ENCODE results near the gene KDM6A.
"Not testable (repeated sequence)": the region's sequence is repeated elsewhere in the genome, so short reads cannot be mapped to it uniquely, and the experiment has no call there.

Gene KDM6A

DNA sequence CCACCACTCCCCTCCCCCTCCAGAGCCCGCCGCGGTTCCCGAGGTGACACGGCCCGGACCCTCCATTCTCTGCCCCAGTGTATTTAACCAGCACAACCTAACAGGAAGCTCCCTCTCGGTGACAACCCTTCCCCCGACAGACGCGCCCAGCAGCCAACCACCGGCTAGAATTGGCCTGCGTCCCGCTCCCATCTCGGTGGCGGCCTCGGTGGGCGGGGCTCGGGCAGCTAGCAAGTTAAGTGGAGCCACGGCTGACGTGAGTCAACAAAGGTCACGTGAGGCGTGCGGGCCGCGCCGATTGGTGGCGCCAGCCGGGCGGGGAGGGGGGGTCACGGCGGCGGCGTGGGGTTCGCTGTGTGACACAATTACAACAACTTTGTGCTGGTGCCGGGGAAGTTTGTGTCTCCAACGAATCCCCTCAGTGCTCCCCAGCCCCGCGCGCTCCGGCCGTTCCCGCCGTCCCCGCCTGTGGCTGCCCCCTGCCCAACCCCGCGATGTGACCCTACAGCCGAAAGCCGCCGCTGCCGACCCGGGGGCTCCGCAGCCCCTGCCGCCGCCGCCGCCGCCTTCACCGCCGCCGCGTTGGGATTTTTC, at the start of gene KDM6A:
Gene KDM6A (plus strand): TSS at position 368 of the 594 bp plus-strand sequence. CDS start 364 bp downstream, outside the sequence.
- Histone ChIP-seq H3K9ac (ENCODE audit: low read length in 5 of 5) (peak within 1 kb of the TSS; percentile 90 to 98 (median 95)), H3K27me3 (ENCODE audit: control insufficient read depth in 5 of 5, insufficient read depth in 4 of 5, low read length in 5 of 5) (no peaks in the 10 kb centered on the region), H3K9me3 (ENCODE audit: control insufficient read depth in 5 of 5, low read length in 5 of 5) (no peaks in the 10 kb centered on the region), H3K4me3 (ENCODE audit: low read depth in 1 of 5, low read length in 5 of 5) (peak within 1 kb of the TSS; percentile 81 to 96 (median 93)), H3K4me1 (ENCODE audit: control insufficient read depth in 5 of 5, insufficient read depth in 5 of 5, low read length in 5 of 5) (peaks cover 0 to 42% (median 36%) of the 10 kb centered on the region in 5 donors), H3K27ac (ENCODE audit: low read depth, low read length) (peak within 1 kb of the TSS; percentile 88), H3K36me3 (ENCODE audit: control insufficient read depth in 5 of 5, insufficient read depth in 5 of 5, low read length in 5 of 5) (peaks cover 0 to 3% (median 0%) of the 10 kb centered on the region in 5 donors)

DNA sequence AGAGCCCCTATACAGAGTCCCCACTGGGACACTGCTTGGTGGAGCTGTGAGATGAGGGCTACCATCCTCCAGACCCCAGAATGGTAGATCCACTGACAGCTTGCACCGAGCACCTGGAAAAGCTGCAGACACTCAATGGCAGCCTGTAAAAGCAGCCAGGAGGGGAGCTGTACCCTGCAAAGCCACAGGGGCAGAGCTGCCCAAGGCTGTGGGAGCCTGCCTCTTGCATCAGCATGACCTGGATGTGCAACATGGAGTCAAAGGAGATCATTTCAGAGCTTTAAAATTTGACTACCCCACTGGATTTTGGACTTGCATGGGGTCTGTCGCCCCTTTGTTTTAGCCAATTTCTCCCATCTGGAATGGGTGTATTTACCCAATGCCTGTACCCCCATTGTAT, 49.8 kb upstream of the KDM6A start:
- H3K9me3 ChIP-seq (ENCODE audit: control insufficient read depth in 5 of 5, low read length in 5 of 5); H3K4me3 ChIP-seq (ENCODE audit: low read depth in 1 of 5, low read length in 5 of 5); H3K27ac ChIP-seq (ENCODE audit: low read depth, low read length); H3K36me3 ChIP-seq (ENCODE audit: control insufficient read depth in 5 of 5, insufficient read depth in 5 of 5, low read length in 5 of 5); H3K4me1 ChIP-seq (ENCODE audit: control insufficient read depth in 5 of 5, insufficient read depth in 5 of 5, low read length in 5 of 5); H3K9ac ChIP-seq (ENCODE audit: low read length in 5 of 5); H3K27me3 ChIP-seq (ENCODE audit: control insufficient read depth in 5 of 5, insufficient read depth in 4 of 5, low read length in 5 of 5): not testable (repeated sequence)

DNA sequence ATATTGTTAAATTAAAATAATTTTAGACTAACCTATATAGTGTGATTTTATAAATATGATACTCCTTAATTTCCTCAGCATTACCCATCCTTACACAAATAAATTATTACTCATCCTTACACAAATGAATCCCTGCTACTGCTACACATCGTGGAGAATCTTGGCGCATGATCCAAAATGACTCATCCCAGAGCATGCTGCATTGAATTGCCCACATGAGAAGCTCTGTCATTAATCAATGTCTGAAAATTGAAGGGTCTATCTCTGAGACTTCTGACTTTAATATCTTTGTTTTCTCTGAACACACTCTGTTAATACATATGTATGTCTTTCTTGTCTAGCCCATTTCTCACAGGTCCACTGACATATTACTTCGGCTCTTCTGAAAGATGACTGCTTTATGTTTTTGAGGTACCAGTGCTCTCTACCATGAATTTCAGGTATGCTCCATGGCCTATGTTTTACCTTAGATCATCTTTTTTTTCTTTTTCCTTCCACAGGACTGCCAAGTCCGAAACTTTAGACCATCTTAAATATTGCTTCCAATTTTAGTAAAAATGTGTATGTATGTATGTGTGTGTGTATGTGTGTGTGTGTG, 44.9 kb upstream of the KDM6A start:
- H3K36me3 ChIP-seq (ENCODE audit: control insufficient read depth in 5 of 5, insufficient read depth in 5 of 5, low read length in 5 of 5), result no peaks in the 10 kb centered on the region
- H3K9me3 ChIP-seq (ENCODE audit: control insufficient read depth in 5 of 5, low read length in 5 of 5), result no peaks in the 10 kb centered on the region
- H3K27ac ChIP-seq (ENCODE audit: low read depth, low read length), result no peak overlapping the region
- H3K9ac ChIP-seq (ENCODE audit: low read length in 5 of 5), result no peak overlapping the region
- no peaks in the 10 kb centered on the region for H3K4me1 ChIP-seq (ENCODE audit: control insufficient read depth in 5 of 5, insufficient read depth in 5 of 5, low read length in 5 of 5)
- H3K4me3 ChIP-seq (ENCODE audit: low read depth in 1 of 5, low read length in 5 of 5), result no peak overlapping the region
- no peaks in the 10 kb centered on the region for H3K27me3 ChIP-seq (ENCODE audit: control insufficient read depth in 5 of 5, insufficient read depth in 4 of 5, low read length in 5 of 5)

DNA sequence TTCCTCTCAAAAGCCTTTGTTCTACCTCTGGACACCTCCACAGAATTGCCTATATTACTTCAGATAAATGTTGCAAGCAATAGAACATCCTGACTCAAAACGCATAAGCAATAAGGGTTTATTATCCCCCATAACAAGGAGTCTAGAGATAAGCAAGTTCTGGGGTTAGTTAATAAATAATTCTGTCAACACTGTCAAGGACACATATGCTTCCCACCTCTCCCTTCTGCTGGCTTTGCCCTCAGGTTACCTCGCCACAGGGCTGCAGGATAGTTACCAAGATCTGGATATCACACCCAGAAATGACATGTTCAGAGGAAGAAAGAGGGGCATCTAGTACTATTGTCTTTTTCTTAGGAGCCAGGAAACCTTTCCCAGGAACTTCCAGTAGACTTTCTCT, 43.2 kb upstream of the KDM6A start:
- H3K9ac ChIP-seq (ENCODE audit: low read length in 5 of 5), result no peak overlapping the region
- H3K9me3 ChIP-seq (ENCODE audit: control insufficient read depth in 5 of 5, low read length in 5 of 5), result no peaks in the 10 kb centered on the region
- no peak overlapping the region for H3K27ac ChIP-seq (ENCODE audit: low read depth, low read length)
- no peaks in the 10 kb centered on the region for H3K4me1 ChIP-seq (ENCODE audit: control insufficient read depth in 5 of 5, insufficient read depth in 5 of 5, low read length in 5 of 5)
- no peak overlapping the region for H3K4me3 ChIP-seq (ENCODE audit: low read depth in 1 of 5, low read length in 5 of 5)
- H3K36me3 ChIP-seq (ENCODE audit: control insufficient read depth in 5 of 5, insufficient read depth in 5 of 5, low read length in 5 of 5), result no peaks in the 10 kb centered on the region
- H3K27me3 ChIP-seq (ENCODE audit: control insufficient read depth in 5 of 5, insufficient read depth in 4 of 5, low read length in 5 of 5), result peaks cover 0 to 4% (median 0%) of the 10 kb centered on the region in 5 donors

DNA sequence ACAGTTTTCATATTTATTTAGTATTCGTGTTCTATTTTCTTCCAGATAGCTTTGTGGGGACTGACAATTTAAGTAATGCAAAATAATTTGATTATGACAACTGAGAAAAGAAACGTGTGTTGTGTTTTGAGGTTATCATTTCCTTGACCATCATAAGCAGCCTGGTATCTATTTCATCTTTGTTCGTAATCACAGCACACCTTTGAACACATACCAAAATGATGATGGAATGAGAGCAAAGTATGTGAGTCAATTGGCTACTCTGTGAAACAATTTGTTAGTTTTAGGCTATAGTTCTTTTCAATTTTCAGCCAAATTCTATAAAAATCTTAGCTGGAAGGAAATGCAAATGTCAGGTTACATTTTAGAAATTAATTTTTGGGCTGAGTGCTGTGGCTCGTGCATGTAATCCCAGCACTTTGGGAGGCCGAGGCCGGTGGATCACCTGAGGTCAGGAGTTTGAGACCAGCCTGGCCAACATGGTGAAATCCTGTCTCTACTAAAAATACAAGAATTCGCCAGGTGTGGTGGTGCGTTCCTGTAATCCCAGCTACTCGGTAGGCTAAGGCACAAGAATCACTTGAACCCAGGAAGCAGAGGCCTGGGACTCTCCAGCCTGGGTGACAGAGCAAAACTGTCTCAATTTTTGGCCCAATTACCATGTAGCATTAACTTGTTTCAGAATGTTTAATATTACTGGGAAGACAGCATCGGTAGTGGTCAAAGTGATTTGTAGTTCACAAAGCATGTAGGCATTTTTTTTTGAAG, 30.3 kb upstream of the KDM6A start:
- Histone ChIP-seq H3K4me3 (ENCODE audit: low read depth in 1 of 5, low read length in 5 of 5) (no peak overlapping the region), H3K9me3 (ENCODE audit: control insufficient read depth in 5 of 5, low read length in 5 of 5) (peaks cover 0 to 3% (median 0%) of the 10 kb centered on the region in 5 donors), H3K27ac (ENCODE audit: low read depth, low read length) (no peak overlapping the region), H3K4me1 (ENCODE audit: control insufficient read depth in 5 of 5, insufficient read depth in 5 of 5, low read length in 5 of 5) (no peaks in the 10 kb centered on the region), H3K9ac (ENCODE audit: low read length in 5 of 5) (no peak overlapping the region), H3K27me3 (ENCODE audit: control insufficient read depth in 5 of 5, insufficient read depth in 4 of 5, low read length in 5 of 5) (no peaks in the 10 kb centered on the region), H3K36me3 (ENCODE audit: control insufficient read depth in 5 of 5, insufficient read depth in 5 of 5, low read length in 5 of 5) (no peaks in the 10 kb centered on the region)

DNA sequence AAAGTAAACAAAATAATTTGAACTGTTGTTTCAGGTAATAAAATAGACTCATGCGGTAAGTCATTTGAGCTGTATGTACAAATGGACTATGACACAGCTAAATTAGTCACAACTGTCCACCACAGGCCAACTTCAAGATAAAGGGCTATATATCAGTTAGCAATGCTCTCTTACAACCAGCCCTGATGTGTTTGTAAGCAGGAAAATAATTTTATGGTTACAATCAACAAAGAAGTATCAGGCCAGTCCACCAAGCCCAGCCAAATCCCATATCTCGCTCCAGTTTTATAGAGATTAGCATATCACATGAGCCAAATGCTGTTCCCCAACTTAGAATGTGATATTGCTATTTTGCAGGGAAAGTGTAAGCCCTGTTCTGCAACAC, 29.7 kb upstream of the KDM6A start:
- Histone ChIP-seq H3K4me1 (ENCODE audit: control insufficient read depth in 5 of 5, insufficient read depth in 5 of 5, low read length in 5 of 5) (no peaks in the 10 kb centered on the region), H3K9ac (ENCODE audit: low read length in 5 of 5) (no peak overlapping the region), H3K4me3 (ENCODE audit: low read depth in 1 of 5, low read length in 5 of 5) (no peak overlapping the region), H3K36me3 (ENCODE audit: control insufficient read depth in 5 of 5, insufficient read depth in 5 of 5, low read length in 5 of 5) (no peaks in the 10 kb centered on the region), H3K27me3 (ENCODE audit: control insufficient read depth in 5 of 5, insufficient read depth in 4 of 5, low read length in 5 of 5) (no peaks in the 10 kb centered on the region), H3K9me3 (ENCODE audit: control insufficient read depth in 5 of 5, low read length in 5 of 5) (peaks cover 0 to 3% (median 0%) of the 10 kb centered on the region in 5 donors), H3K27ac (ENCODE audit: low read depth, low read length) (no peak overlapping the region)

DNA sequence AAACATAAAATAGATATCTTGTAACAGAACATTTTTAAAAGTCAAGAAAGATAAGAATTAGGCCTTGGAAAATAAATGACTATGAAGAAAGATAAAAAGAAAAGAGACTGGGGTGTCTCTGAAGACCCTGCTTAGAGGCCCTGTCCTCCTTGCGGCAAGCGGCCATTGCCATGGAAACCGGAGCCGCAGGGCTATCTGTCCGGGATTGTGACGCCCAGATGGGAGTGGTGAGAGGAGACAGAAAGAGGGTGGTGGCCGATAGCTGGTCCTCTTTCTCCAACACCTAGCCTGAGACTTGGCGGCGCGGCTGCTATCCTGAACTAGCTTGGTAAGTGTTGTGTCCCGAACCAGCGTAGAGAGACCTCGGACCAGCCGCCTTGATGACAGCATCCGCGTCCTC, 29.2 kb upstream of the KDM6A start, which contains the start of gene DUSP21:
Gene DUSP21 (plus strand): TSS at position 269 of the 400 bp plus-strand sequence. CDS start 112 bp downstream, at position 381.
- Histone ChIP-seq H3K4me1 (ENCODE audit: control insufficient read depth in 5 of 5, insufficient read depth in 5 of 5, low read length in 5 of 5) (no peaks in the 10 kb centered on the region), H3K36me3 (ENCODE audit: control insufficient read depth in 5 of 5, insufficient read depth in 5 of 5, low read length in 5 of 5) (no peaks in the 10 kb centered on the region), H3K27me3 (ENCODE audit: control insufficient read depth in 5 of 5, insufficient read depth in 4 of 5, low read length in 5 of 5) (no peaks in the 10 kb centered on the region), H3K9me3 (ENCODE audit: control insufficient read depth in 5 of 5, low read length in 5 of 5) (peaks cover 0 to 3% (median 0%) of the 10 kb centered on the region in 5 donors), H3K9ac (ENCODE audit: low read length in 5 of 5) (no peak within 1 kb of the TSS), H3K27ac (ENCODE audit: low read depth, low read length) (no peak within 1 kb of the TSS), H3K4me3 (ENCODE audit: low read depth in 1 of 5, low read length in 5 of 5) (no peak within 1 kb of the TSS)

DNA sequence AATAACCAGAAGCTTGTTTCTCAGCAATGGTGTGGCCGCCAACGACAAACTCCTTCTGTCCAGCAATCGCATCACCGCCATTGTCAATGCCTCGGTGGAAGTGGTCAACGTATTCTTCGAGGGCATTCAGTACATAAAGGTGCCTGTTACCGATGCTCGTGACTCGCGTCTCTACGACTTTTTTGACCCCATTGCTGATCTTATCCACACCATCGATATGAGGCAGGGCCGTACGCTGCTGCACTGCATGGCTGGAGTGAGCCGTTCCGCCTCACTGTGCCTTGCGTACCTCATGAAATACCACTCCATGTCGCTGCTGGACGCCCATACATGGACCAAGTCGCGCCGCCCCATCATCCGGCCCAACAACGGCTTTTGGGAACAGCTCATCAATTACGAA, 28.8 kb upstream of the KDM6A start:
- no peaks in the 10 kb centered on the region for H3K36me3 ChIP-seq (ENCODE audit: control insufficient read depth in 5 of 5, insufficient read depth in 5 of 5, low read length in 5 of 5)
- H3K4me3 ChIP-seq (ENCODE audit: low read depth in 1 of 5, low read length in 5 of 5), result no peak overlapping the region
- no peaks in the 10 kb centered on the region for H3K4me1 ChIP-seq (ENCODE audit: control insufficient read depth in 5 of 5, insufficient read depth in 5 of 5, low read length in 5 of 5)
- no peaks in the 10 kb centered on the region for H3K27me3 ChIP-seq (ENCODE audit: control insufficient read depth in 5 of 5, insufficient read depth in 4 of 5, low read length in 5 of 5)
- no peak overlapping the region for H3K27ac ChIP-seq (ENCODE audit: low read depth, low read length)
- no peak overlapping the region for H3K9ac ChIP-seq (ENCODE audit: low read length in 5 of 5)
- peaks cover 0 to 3% (median 0%) of the 10 kb centered on the region in 5 donors for H3K9me3 ChIP-seq (ENCODE audit: control insufficient read depth in 5 of 5, low read length in 5 of 5)

DNA sequence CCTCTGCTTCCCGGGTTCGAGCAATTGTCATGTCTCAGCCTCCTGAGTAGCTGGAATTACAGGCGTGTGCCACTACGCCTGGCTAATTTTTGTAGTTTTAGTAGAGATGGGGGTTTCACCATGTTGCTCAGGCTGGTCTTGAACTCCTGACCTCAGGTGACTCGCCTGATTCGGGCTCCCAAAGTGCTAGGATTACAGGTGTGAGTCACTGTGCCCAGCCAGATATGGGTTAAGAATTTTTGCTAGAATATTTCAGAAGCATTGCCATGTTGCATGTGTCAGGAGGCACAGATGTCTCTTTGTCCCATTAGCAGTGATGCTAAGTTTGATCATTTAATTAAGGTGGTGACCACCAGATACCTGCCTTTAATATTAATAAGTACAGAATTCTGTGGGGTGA, 22.1 kb upstream of the KDM6A start:
- not testable (repeated sequence) for H3K9me3 ChIP-seq (ENCODE audit: control insufficient read depth in 5 of 5, low read length in 5 of 5); H3K27ac ChIP-seq (ENCODE audit: low read depth, low read length); H3K4me3 ChIP-seq (ENCODE audit: low read depth in 1 of 5, low read length in 5 of 5); H3K27me3 ChIP-seq (ENCODE audit: control insufficient read depth in 5 of 5, insufficient read depth in 4 of 5, low read length in 5 of 5); H3K36me3 ChIP-seq (ENCODE audit: control insufficient read depth in 5 of 5, insufficient read depth in 5 of 5, low read length in 5 of 5); H3K4me1 ChIP-seq (ENCODE audit: control insufficient read depth in 5 of 5, insufficient read depth in 5 of 5, low read length in 5 of 5); H3K9ac ChIP-seq (ENCODE audit: low read length in 5 of 5)

DNA sequence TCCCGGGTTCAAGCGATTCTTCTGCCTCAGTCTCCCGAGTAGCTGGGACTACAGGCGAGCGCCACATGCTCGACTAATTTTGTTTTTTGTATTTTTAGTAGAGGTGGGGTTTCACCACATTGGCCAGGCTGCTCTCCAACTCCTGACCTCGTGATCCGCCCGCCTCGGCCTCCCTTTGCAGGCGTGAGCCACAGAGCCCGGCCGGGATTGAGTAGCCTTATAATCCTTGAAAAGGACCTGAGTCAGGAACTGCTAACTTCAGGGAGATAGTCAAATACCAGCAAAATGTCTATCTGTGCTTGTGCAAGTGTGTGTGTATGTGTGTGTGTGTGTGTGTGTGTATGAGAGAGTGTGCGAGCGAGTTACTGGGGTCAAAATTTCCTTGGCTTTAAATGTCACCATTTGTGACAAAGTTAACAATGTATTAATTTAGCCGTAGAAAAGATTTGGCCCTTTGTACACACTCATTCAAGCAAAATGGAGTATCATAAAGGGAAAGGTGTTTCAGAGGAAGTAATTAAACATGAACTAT, 1.8 kb upstream of the KDM6A start:
- H3K4me3 ChIP-seq (ENCODE audit: low read depth in 1 of 5, low read length in 5 of 5), result peak overlapping the region in 4 of 5 donors; percentile 30 to 96 (median 58)
- peaks cover 0 to 34% (median 29%) of the 10 kb centered on the region in 5 donors for H3K4me1 ChIP-seq (ENCODE audit: control insufficient read depth in 5 of 5, insufficient read depth in 5 of 5, low read length in 5 of 5)

More for the DNA sequence above, 1.8 kb upstream of the KDM6A start:
- Histone ChIP-seq H3K27ac (ENCODE audit: low read depth, low read length) (peak overlapping the region; percentile 88), H3K9ac (ENCODE audit: low read length in 5 of 5) (peak overlapping the region in 3 of 5 donors; percentile 16 to 92 (median 86)), H3K36me3 (ENCODE audit: control insufficient read depth in 5 of 5, insufficient read depth in 5 of 5, low read length in 5 of 5) (no peaks in the 10 kb centered on the region), H3K9me3 (ENCODE audit: control insufficient read depth in 5 of 5, low read length in 5 of 5) (no peaks in the 10 kb centered on the region), H3K27me3 (ENCODE audit: control insufficient read depth in 5 of 5, insufficient read depth in 4 of 5, low read length in 5 of 5) (no peaks in the 10 kb centered on the region)

Data from subcutaneous abdominal adipose tissue (tissue), 5 donors.